GM19035 (cell line): Measurements from ENCODE around the gene LY86.
"Not testable (repeated sequence)": the region's sequence is repeated elsewhere in the genome, so short reads cannot be mapped to it uniquely, and the experiment has no call there.

Experiments
- ATAC-seq: cut with Tn5 transposase; IDR thresholded peaks from one replicate; pipeline ENCODE4 v1.9.1; 2021; ENCODE audit not compliant: unreplicated experiment

Gene LY86

DNA sequence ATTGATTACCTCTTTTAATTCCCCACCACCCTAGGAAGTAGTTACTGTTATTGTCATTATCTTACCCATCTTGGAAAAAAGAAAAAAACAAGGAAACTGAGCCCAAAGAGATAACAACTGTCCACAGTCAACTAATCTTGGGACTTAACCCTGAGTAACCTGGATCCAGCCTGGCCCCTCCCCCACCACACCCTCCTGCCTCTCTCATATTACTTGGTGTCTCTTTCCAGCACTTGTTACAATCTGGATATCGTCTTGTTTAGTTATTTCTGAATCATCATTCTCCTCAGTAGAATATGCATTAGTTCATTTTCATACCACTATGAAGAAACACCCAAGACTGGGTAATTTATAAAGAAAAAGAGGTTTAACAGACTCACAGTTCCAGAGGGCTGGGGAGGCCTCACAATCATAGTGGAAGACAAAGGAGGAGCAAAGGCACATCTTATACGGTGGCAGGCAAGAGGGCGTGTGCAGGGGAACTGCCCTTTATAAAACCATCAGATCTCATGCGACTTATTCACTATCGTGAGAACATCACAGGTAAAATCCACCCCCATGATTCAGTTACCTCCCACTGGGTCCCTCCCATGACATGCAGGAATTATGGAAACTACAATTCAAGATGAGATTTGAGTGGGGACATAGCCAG lies 60.3 kb downstream of the LY86 start:
- no peak for ATAC-seq

GRCh38 chr6:6649824-6650349 lies 61.4 kb downstream of the LY86 start:
- ATAC-seq: no peak

DNA sequence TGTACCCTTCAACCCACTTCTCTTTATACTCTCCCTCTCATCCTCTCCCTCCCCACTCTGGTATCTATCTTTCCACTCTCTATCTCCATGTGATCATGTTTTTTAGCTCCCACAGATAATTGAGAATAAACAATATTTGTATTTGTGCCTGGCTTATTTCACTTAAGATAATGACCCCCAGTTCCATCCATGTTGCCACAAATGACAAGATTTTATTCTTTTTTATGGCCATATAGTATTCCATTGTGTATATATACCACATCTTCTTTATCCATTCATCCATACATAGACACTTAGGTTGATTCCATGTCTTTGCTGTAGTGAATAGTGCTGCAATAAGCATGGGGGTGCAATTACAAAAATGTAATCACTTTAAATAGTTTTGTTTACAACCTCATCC lies 62.3 kb downstream of the LY86 start:
- ATAC-seq: no peak

DNA sequence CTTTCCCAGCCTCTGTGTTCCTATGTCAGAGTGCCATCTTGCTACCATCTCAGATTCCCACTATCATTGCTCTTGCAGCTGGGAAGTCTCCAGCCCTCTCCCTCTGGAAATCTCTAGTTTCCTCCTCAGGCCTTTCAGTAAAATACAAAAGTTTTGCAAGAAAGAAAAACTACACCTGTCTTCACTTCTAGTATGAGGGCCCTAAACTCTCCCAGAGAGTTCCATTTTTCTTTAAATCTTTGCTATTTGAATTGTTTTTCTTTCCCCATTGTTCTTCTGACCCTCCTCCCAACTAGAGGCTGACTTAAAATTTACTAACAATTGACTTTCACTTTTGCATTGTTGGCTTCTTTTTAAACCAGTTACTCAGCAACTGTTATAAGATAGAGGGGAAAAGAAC lies 62.8 kb downstream of the LY86 start:
- ATAC-seq: no peak

GRCh38 chr6:6652932-6653331 lies 64.4 kb downstream of the LY86 start:
- ATAC-seq: no peak

- ATAC-seq: no peak
Observed at GRCh38 chr6:6654599-6655575, 66.4 kb downstream of the LY86 start.

DNA sequence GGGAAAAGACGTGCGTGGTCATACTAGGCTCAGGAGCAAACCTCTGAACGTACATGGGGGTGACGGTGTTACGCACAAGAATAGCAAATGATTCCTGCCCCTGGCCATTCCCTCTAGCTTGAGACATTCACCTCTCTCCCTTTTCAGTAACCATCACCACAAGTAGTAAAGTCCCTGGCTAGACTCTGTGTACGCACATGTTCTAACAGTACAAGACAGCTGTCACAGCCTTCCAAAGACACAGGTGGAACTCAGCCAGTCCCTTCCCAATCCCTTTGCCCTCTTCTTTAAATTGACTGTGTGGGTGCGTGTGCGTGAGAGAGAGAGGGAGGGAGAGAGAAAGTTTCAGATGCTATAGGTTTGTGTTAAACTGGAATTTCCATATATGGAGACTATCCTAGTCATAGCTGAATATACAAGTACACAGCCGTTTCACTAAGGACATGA lies 67.3 kb downstream of the LY86 start:
- ATAC-seq: no peak

- ATAC-seq: no peak
Observed at GRCh38 chr6:6656287-6656686, 67.8 kb downstream of the LY86 start.

DNA sequence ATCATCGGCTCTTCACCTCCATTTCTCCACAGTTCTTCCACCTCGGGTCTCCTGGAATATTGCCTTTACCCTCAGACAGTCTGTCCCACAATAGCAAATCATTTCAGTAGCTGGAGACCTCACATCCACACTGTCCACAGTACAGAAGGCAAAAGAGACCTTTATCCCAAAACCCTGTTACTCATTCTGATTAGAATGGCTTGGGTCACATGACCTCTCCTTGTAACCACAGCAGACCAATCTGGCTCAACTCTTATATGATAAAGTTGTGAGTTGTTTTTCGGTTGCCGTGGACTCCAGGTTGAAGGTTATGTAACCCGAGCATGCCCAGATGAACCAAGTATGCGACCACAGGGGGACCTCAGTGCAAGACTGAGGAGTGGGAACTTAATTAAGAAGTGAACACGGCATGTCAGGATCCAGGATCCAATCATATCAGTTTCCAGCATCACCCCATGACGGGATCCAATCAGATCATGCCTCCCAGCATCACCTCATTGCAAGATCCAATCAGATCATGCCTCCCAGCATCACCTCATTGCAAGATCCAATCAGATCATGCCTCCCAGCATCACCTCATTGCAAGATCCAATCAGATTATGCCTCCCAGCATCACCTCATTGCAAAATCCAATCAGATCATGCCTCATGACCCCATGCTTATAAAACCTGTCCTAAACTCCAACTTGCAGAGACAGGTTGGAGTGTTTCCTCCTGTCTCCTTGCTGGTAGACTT lies 68.7 kb downstream of the LY86 start:
- ATAC-seq: no peak

- ATAC-seq: no peak
Observed at GRCh38 chr6:6657820-6658217, 69.3 kb downstream of the LY86 start.

DNA sequence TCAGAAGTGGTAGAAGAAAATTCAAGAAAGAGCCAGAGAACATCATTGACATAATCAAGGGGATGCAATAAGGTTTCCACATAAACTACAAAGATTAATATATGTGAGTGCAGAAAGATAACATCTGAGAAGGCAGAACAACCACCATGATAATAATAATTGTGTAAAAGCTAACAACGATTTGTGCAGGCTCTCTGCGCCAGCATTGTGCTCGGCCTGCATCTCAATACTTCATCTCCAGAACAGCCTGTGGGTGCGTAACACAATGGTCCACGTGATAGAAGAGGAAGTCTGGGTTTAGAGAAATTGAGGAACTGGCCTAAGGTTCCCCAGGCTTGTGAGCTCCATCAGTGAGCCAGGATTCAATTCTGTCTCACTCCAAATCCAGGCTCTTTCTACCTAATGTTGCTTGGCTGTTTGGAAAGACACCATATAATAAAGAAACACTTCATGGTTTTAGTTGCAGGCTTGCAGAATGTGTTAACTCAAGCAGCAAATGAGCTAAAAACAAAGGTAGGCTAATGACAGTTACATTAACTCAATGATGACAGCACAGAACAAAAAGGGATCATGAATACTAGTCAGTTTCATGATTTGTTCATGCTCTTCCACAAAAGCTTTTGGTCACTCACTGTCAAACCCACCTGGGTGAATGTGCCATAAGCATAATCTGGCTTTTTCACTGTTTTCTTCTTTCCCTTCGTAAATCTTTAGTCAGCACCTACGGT lies 71.2 kb downstream of the LY86 start:
- ATAC-seq: no peak

DNA sequence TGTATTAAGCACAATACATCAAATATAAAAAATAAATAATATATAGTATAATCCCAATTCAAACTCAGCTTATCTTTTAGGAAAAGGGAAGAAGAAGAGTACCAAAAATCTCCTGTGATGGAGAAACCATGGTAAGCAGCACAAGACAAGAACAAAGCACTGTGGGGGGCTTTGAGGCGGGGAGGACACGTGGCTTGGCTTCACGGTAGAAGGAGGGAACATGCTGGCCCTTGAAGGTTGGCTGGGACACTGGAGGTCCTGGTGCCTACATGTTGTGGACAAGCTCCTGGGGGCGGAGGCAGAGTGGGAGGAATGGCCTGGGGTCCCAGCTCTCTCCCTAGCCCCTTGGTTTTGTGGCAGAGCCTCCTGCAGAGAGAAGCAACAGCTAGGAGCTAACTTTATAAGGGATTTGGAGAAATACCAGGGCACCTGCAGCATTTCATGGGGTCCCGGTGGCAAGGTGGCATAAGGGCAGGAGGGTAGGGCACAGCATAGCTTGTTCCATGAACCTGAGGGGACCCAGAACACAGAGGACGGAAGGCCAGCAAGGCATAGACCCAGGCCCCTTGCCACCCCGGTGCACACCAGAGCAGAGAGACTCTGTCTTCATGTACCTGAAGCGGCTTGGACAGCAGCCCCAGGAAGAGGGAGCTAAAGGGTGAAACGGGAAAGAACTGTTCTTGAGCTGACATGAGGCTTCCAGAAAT lies 72.0 kb downstream of the LY86 start:
- no peak for ATAC-seq

- ATAC-seq: no peak
Observed at GRCh38 chr6:6661191-6661590, 72.7 kb downstream of the LY86 start.

DNA sequence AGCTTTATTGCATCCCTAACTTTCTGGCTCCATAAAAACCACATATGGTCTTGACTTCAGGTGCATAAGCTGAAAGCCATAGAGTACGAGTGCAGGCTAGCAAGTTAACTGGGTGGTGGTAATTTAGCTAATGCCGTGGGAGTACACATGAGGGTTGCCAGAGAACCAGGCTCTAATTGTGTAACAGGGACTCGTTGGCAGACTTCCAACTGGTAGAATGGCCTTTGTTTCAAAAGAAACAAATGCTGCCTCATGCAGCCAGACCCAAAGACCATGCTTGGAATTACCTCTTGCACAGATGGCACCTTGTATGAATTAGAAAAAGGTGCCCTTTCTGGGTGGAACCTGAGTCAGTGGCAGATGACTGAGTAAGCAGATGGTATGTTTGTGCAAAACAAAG lies 73.2 kb downstream of the LY86 start:
- no peak for ATAC-seq

- ATAC-seq: no peak
Observed at GRCh38 chr6:6663421-6664135, 75.1 kb downstream of the LY86 start.

- ATAC-seq: no peak
Observed at GRCh38 chr6:6665555-6666243, 77.2 kb downstream of the LY86 start.

GRCh38 chr6:6670150-6670549 lies 81.6 kb downstream of the LY86 start:
- not testable (repeated sequence) for ATAC-seq

- no peak for ATAC-seq
Observed at GRCh38 chr6:6674872-6675271, 86.4 kb downstream of the LY86 start.
